Type B pancreatic cell (in vitro differentiated cells): ENCODE data around the gene SH3D19. TPM values are rescaled to one million over a fixed set of nuclear protein-coding genes. Genes with fewer than 3 reads are reported as not detected.

Source experiments
- DNase-seq: peaks from one replicate; pipeline ENCODE4 v3.0.0; 2021; ENCODE audit warnings: mixed read lengths; ENCODE audit not compliant: unreplicated experiment; ENCODE audit errors: extremely low spot score
- H3K27ac Mint-ChIP-seq: 2 replicates; pipeline ENCODE4 v1.8.0; 2021; ENCODE audit warnings: mild to moderate bottlenecking, mixed read lengths
- H3K27me3 Mint-ChIP-seq: 2 replicates; pipeline ENCODE4 v1.8.0; 2021; ENCODE audit warnings: mixed read lengths
- H3K36me3 Mint-ChIP-seq: 2 replicates; pipeline ENCODE4 v1.8.0; 2021; ENCODE audit warnings: mixed read lengths
- H3K4me1 Mint-ChIP-seq: one replicate; pipeline ENCODE4 v1.8.0; 2021; ENCODE audit warnings: mixed read lengths; ENCODE audit not compliant: unreplicated experiment
- H3K4me3 Mint-ChIP-seq: 2 replicates; pipeline ENCODE4 v1.8.0; 2021; ENCODE audit warnings: mild to moderate bottlenecking, mixed read lengths
- H3K9me3 Mint-ChIP-seq: 2 replicates; pipeline ENCODE4 v1.8.0; 2021; ENCODE audit warnings: mixed read lengths
- CTCF ChIP-seq: fragments of 200-600 bp; sonication (generic); conservative IDR thresholded peaks from 2 replicates; pipeline ENCODE4 v1.5.0; 2021; ENCODE audit warnings: antibody characterized with exemption, mild to moderate bottlenecking
- total RNA-seq: library from RNA; stranded (reverse); gene quantifications from 2 replicates; pipeline ENCODE4 v1.2.1, GENCODE V29; 2021; ENCODE audit warnings: low replicate concordance

Gene SH3D19
- total RNA-seq, 1 donor from 2014 or later: 24.3 TPM

- Mint-ChIP-seq H3K9me3 (peaks cover 3% of the 10 kb centered on the region), H3K27me3 (no peaks in the 10 kb centered on the region), H3K27ac (peak overlapping the region; percentile 34), H3K4me1 (peaks cover 15% of the 10 kb centered on the region), H3K36me3 (no peaks in the 10 kb centered on the region), H3K4me3 (no peak overlapping the region)
- DNase-seq: no peak
- TF ChIP-seq CTCF: no peak
These were observed 93.3 kb downstream of the SH3D19 start for GRCh38 chr4:151231915-151232595.

- no peak for TF ChIP-seq CTCF
- H3K27me3 Mint-ChIP-seq: no peaks in the 10 kb centered on the region
- peak overlapping the region; percentile 95 for H3K27ac Mint-ChIP-seq
- no peak for DNase-seq
- peaks cover 24% of the 10 kb centered on the region for H3K4me1 Mint-ChIP-seq
- H3K36me3 Mint-ChIP-seq: no peaks in the 10 kb centered on the region
- peaks cover 3% of the 10 kb centered on the region for H3K9me3 Mint-ChIP-seq
- no peak overlapping the region for H3K4me3 Mint-ChIP-seq
These were observed 97.0 kb downstream of the SH3D19 start for GRCh38 chr4:151228189-151229119.

DNA sequence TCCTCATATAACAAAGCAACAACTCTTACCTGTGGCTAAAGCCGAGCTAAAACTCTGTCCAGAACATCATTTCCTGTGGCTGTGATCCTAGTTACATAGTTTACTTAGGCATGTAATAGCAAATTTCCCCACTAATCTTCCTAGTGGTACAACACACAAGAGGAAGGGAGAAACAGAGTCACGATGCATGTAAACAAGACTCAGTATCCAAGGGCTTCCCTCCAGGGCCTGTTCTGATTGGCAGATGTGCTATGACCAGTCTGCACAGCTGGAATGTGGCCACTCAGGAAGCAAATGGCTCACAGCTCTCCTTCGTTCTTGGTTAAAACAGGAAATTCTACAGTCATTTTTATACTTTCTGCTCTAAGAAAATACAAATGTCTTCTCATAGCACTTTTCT is 97.7 kb downstream of the SH3D19 start:
- DNase-seq: no peak
- H3K4me3 Mint-ChIP-seq: peak overlapping the region; percentile 79
- H3K4me1 Mint-ChIP-seq: peaks cover 24% of the 10 kb centered on the region
- H3K27me3 Mint-ChIP-seq: no peaks in the 10 kb centered on the region
- H3K36me3 Mint-ChIP-seq: no peaks in the 10 kb centered on the region
- TF ChIP-seq CTCF: no peak
- H3K9me3 Mint-ChIP-seq: peaks cover 3% of the 10 kb centered on the region
- peak overlapping the region; percentile 95 for H3K27ac Mint-ChIP-seq

DNA sequence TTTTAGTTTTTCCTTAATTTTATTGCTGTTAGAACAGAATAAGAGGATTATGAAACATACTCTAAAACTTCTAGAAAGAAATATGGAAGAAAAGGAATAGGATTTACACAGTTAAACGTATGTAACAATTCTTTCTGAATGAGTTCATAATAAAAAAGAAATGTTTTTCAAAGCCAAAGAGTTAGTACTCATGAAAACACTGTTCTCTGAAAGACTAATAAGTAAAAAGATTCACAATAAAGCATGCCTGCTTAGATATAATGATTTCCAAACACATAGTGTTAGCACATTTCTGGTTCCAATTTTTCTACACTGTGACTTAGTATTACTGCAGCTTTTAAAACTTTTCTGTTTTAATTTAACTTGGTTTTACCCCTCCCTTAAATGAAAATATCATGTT is 98.2 kb downstream of the SH3D19 start:
- peak overlapping the region; percentile 79 for H3K4me3 Mint-ChIP-seq
- no peaks in the 10 kb centered on the region for H3K36me3 Mint-ChIP-seq
- peak overlapping the region; percentile 95 for H3K27ac Mint-ChIP-seq
- no peak for DNase-seq
- H3K27me3 Mint-ChIP-seq: no peaks in the 10 kb centered on the region
- peaks cover 3% of the 10 kb centered on the region for H3K9me3 Mint-ChIP-seq
- peaks cover 22% of the 10 kb centered on the region for H3K4me1 Mint-ChIP-seq
- TF ChIP-seq CTCF: no peak

GRCh38 chr4:151226004-151226932 is 99.1 kb downstream of the SH3D19 start:
- Mint-ChIP-seq H3K4me3 (peak overlapping the region; percentile 7), H3K4me1 (peaks cover 20% of the 10 kb centered on the region), H3K36me3 (no peaks in the 10 kb centered on the region), H3K9me3 (peaks cover 3% of the 10 kb centered on the region), H3K27me3 (no peaks in the 10 kb centered on the region), H3K27ac (peak overlapping the region; percentile 22)
- no peak for DNase-seq
- no peak for TF ChIP-seq CTCF
